Stimulated activated CD4-positive, alpha-beta T cell treated with anti-CD3 and anti-CD28 coated beads, Interleukin-4, amount 100 ng/mL, for 24 hours (primary cell): ENCODE results near the gene DNAJC24.

Experiments
- DNase-seq: peaks from one replicate; pipeline ENCODE4 v3.0.0-alpha.2; 2020

DNAJC24 gene

GRCh38 chr11:31417357-31417756 is 47.7 kb downstream of the DNAJC24 start:
- no peak for DNase-seq

DNA sequence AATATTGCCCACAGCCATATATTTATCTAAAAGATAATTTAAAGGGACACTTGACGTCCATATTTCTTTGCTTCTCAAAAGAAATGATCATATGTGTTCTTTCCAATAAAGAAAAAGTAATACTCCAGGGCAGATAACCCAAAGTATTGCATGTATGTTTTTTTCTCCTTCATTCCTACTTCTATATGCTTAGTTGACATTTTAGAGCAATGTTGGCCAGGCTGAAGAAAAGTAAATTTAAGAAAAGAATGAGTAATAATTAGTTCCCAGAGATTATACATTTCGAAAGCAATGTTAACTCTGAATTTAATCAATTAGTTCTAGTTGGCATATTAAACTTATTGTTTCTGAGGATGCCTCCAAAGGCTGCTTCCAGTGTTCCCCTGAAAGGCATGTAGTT is 48.2 kb downstream of the DNAJC24 start:
- no peak for DNase-seq

GRCh38 chr11:31419138-31419537 is 49.5 kb downstream of the DNAJC24 start:
- DNase-seq = no peak

DNA sequence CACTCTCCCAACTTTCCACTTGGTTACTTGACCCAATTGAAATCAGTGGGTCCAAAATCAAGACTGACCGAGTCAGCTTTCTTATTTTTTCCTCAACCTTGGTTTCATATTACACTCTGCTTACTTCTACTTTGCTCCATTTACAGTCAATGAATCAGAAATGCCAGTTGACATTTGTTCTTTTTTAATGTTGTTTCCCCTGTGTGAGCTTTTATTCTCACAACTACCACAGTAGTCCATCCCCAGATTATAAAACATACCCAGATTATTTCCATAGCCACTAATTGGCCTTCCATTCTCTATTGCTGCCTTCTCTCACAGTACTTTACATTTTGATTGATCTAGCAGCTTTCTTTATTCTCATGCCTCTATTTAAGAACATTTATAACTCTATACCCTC is 50.0 kb downstream of the DNAJC24 start:
- DNase-seq = no peak

DNA sequence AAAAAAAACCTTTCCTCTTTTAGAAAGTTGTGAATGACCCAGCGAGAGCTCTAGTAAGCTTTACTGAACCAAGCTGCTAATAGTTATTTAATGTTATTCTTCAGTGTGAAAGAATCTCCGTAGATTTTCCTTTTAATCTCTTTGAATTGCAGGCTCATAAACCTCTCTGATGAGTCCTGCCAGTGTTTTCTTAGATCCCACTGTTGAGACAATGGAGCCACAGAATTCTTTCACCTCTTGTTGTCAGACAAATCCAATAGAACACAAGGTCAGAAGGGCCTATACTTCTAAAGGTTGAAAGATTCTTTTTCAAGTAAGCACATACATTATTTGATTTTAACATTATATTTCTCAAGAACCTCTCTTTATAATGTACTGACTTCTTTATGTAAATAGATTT is 52.2 kb downstream of the DNAJC24 start:
- DNase-seq = no peak

DNA sequence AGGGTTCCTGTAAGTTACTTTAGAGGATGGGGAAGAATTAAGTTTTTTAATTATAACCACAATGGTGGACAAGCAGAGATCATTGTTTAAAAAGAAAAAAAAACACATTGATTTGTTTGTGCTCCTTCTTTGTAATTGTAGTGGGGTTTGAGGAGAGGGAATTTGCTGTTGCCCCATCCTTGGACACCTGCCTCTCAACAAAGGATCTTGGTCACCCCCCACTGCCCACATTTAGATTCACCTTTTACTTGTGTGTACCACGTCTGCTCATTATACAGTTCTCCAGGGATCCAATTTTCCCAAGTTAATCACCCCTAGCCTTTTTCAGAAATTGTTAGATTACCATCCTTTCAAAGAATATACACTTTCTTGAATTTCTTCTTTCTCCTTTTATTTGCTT is 53.0 kb downstream of the DNAJC24 start:
- no peak for DNase-seq

DNA sequence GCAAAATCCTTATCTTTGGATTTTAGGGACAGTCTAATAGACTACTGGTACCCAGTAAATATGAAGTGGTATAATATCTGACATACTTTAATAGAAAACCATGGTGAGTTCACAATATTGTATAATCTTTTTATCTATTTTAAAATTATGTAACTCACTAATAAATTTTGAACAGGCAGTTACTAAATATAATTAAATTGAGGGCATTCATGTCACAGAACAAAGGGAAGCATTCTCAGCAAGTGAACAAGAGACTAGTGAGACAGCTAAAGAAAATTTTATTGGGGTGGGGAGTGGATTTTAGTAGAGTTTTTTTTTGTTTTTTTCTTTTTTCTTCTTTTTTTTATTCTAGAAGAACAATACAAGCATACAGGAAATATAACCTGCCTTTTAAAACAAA is 55.0 kb downstream of the DNAJC24 start:
- DNase-seq = no peak

DNA sequence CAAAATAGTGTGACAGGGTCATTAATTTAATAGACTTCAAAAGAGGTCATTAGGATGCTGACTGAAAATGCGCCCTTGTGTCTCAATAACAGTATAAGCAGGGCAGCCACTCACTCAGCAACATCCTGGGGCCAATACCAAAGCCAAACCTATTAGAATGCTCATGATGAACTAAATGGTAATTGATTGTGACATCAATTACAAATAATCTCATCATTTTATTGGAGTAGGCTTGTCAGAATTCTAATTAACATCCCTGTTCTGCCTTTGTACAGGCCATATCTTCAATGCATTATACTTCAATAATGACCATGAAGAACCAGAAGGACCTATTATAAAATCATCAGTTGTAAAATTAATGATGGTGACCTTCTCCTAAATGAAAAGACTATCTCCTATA is 64.2 kb downstream of the DNAJC24 start:
- no peak for DNase-seq

- no peak for DNase-seq
Observed at GRCh38 chr11:31437742-31438435, 68.2 kb downstream of the DNAJC24 start.

- DNase-seq = no peak
Observed at GRCh38 chr11:31441296-31441695, 71.6 kb downstream of the DNAJC24 start.

GRCh38 chr11:31442086-31442485 is 72.4 kb downstream of the DNAJC24 start:
- DNase-seq = no peak

GRCh38 chr11:31443802-31444201 is 74.1 kb downstream of the DNAJC24 start:
- no peak for DNase-seq

DNA sequence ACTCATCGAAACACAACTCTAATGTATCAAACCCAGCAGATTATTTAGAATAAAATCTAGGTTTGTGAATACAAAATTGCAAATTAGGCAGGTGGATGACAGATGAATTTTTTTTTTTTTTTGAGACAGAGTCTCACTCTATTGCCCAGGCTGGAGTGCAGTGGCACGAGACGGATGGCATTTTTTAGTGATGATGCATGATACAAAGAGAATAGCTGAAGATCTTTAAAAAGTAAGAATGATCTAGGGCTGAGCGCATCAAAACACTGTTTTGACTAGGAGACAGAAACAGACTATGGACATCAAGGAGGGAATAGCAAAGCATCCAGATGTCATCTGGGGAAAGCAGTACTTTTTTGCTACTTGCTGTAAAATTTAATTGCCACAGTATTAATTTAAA is 76.0 kb downstream of the DNAJC24 start:
- DNase-seq = no peak

GRCh38 chr11:31449040-31449439 is 79.4 kb downstream of the DNAJC24 start:
- DNase-seq = no peak

- DNase-seq = no peak
Observed at GRCh38 chr11:31450841-31451240, 81.2 kb downstream of the DNAJC24 start.

DNA sequence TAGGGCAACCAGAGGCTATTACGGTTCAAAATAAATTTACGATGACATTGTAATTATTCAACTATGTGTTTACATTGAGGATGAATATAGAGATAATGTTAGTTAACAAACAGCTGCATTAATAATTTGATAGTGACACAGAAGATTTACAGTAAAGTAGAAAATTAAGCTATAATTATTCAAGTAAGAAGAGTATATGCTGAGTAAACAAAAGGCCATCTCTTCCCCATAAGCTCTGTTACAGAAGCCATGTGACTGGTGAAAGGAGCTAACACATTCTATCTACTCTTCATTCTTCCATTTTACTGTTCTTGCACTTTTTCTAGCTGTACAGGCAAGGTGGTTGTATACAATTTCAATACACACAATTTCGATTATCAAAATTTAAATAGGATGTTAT is 85.5 kb downstream of the DNAJC24 start:
- no peak for DNase-seq

DNA sequence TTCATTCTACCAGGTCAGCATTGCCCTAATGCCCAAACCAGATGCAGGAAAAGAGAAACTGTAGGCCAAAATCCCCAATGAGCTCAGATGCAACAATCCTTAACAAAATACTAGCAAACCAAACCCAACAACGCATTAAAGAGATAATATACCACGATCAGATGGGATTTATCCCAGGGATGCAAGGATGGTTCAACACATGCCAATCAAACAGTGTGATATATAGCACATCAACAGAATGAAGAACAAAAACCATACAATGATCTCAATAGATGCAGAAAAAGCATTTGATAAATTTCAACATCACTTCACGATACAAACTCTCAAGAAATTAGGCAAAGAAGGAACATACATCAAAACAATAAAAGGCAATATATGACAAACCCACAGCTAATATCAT is 94.8 kb downstream of the DNAJC24 start:
- no peak for DNase-seq

DNA sequence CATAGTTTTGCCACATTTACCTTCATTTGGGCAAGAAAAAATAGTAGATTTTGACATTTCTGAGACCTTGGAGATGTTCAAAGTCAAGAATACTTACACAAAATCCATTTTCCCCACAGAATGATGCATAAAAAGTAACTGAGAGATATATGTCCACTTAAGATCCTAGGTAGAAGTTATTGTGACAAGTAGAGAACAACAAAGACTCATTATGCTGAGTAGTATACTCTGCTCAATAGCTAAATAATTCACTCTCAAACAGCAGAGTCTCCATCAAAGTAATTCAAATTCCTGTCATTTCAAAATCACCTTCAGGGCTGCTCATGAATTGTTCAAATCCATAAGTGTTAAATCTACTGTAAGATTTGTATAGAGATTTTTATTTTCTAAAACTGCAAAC is 104.4 kb downstream of the DNAJC24 start:
- DNase-seq = no peak

DNA sequence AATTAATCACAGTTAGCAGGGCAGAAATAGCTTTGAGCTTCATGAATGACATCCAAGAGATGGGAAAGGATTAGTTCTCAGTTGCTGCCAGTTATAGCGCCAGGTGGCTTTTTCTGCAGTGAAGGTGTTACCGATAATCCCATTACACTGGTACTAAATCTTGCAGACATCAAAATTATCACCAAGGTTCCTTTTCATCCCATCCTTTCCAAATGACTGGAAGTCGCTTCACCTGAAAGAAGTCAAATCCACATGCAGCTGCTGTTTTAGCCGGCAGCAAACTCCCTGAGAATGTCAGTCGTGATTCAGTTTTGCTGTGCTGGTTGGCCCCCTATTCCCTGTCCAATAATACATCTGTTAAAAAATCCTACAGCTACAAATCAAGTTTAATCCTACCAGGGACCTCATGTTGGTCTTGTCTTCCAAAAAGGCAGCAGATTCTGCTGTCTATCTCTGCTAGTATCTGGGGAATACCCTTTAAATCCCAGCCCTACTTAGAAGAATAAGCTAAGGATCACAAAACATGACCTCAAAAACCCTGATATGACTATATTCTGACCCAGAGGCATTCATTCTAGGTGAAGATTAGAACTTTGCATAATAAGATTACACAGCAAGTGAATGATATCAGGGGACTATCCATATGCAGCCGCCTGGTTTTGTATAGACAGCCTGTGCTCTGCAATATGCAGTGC is 108.0 kb downstream of the DNAJC24 start:
- DNase-seq = no peak

- DNase-seq = no peak
Observed at GRCh38 chr11:31478223-31478590, 108.5 kb downstream of the DNAJC24 start.

DNA sequence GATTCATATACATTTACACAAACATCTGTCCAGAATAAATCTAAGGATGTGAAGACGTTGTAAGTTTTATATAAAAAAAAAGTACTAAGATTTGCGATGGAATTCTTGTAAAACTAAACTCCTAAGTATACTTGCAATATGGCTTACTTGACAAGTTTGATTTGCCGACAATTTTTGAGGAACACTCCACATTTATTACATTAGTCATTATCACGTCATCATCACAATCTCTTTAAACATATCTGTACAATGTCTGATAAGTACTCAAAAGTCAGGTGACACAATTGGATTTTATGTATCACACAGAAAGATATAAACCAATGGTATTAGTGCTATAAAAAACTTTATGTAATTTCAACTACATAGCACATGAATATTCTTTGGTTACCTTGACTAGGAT is 109.4 kb downstream of the DNAJC24 start:
- no peak for DNase-seq

DNA sequence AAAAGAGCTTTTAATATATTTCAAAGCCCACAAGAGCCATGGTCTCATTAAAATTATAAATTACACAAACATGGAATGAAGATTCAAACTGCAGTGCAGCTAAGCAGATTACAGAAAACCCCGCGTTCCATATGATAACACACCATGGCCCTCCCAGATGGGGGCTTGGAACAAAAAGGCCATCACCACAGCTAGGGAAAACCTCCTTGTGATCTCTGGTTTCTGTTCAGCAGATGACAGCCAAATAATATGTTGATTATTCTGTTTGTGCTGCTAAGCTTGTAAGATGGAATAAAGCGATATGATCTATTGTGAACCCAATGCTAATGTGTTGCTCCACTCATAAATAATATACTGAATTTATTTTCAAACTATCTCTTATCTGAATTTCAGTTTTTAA is 111.3 kb downstream of the DNAJC24 start:
- no peak for DNase-seq
